Neural cell (in vitro differentiated cells): Measurements from ENCODE around the gene DLGAP4. TPM values are rescaled to one million over a fixed set of nuclear protein-coding genes. Genes with fewer than 3 reads are reported as not detected.

Experiments
- H2AFZ ChIP-seq: fragments of 200-600, 300-800 bp; sonication (generic), shearing (Covaris generic); 2 replicates; pipeline ENCODE4 v1.6.0; 2014; ENCODE audit warnings: low read depth, mild to moderate bottlenecking, antibody characterized with exemption, low read length, moderate library complexity
- H3F3A ChIP-seq: fragments of 200-600 bp; shearing (Covaris generic); 2 replicates; pipeline ENCODE4 v1.6.1; 2016; ENCODE audit warnings: mild to moderate bottlenecking, moderate library complexity, mixed read lengths, antibody characterized with exemption, low read length; ENCODE audit not compliant: insufficient read depth, poor library complexity, severe bottlenecking
- H3K27ac ChIP-seq: fragments of 200-600, 300-800 bp; sonication (generic), shearing (Covaris generic); 2 replicates; pipeline ENCODE4 v1.5.1; 2014; ENCODE audit warnings: mild to moderate bottlenecking, low read length, moderate library complexity
- H3K27me3 ChIP-seq: fragments of 300-800, 200-600 bp; sonication (generic), shearing (Covaris generic); 2 replicates; pipeline ENCODE4 v1.6.0; 2014; ENCODE audit warnings: mild to moderate bottlenecking, low read depth, low read length, moderate library complexity; ENCODE audit not compliant: insufficient read depth
- H3K36me3 ChIP-seq: fragments of 300-800, 200-600 bp; sonication (generic), shearing (Covaris generic); 2 replicates; pipeline ENCODE4 v1.5.1; 2014; ENCODE audit warnings: mild to moderate bottlenecking, antibody characterized with exemption, low read length, moderate library complexity; ENCODE audit not compliant: insufficient read depth
- H3K4me2 ChIP-seq: fragments of 300-800, 200-600 bp; sonication (generic), shearing (Covaris generic); 2 replicates; pipeline ENCODE4 v1.6.0; 2014; ENCODE audit warnings: mild to moderate bottlenecking, low read length
- H3K4me3 ChIP-seq: fragments of 300-800, 200-600 bp; sonication (generic), shearing (Covaris generic); 2 replicates; pipeline ENCODE4 v1.5.1; 2014; ENCODE audit warnings: mild to moderate bottlenecking, low read length, moderate library complexity
- H3K79me2 ChIP-seq: fragments of 200-600 bp; shearing (Covaris generic); replicated peaks from 2 replicates; pipeline ENCODE4 v1.6.0; 2014; ENCODE audit warnings: mild to moderate bottlenecking, low read length, moderate library complexity; ENCODE audit not compliant: insufficient read depth
- H3K9ac ChIP-seq: fragments of 300-800, 200-600 bp; sonication (generic), shearing (Covaris generic); 2 replicates; pipeline ENCODE4 v1.6.1; 2016; ENCODE audit warnings: mild to moderate bottlenecking, low read length, mixed read lengths
- H3K9me2 ChIP-seq: fragments of 200-600 bp; shearing (Covaris generic); 2 replicates; pipeline ENCODE4 v1.6.1; 2016; ENCODE audit warnings: mild to moderate bottlenecking, low read length, mixed read lengths; ENCODE audit not compliant: insufficient read depth
- H3K9me3 ChIP-seq: fragments of 200-600, 300-800 bp; sonication (generic), shearing (Covaris generic); 2 replicates; pipeline ENCODE4 v1.6.1; 2016; ENCODE audit warnings: mild to moderate bottlenecking, mixed run types, low read length, moderate library complexity, mixed read lengths
- H4K20me1 ChIP-seq: fragments of 200-600 bp; shearing (Covaris generic); 2 replicates; pipeline ENCODE4 v1.6.1; 2016; ENCODE audit warnings: mild to moderate bottlenecking, mixed run types; ENCODE audit not compliant: insufficient read depth
- CTCF ChIP-seq: fragments of 450-650 bp; IDR thresholded peaks from 2 replicates; pipeline ENCODE4 v1.5.1; 2014; ENCODE audit warnings: antibody characterized with exemption, mild to moderate bottlenecking, moderate library complexity; ENCODE audit not compliant: poor library complexity, severe bottlenecking
- EP300 ChIP-seq: fragments of 450-650 bp; conservative IDR thresholded peaks from 2 replicates; pipeline ENCODE4 v1.6.1; 2014; ENCODE audit warnings: antibody characterized with exemption, mild to moderate bottlenecking, moderate library complexity; ENCODE audit not compliant: poor library complexity, severe bottlenecking
- EZH2 ChIP-seq: fragments of 200-600, 300-800 bp; shearing (Covaris generic), sonication (generic); IDR thresholded peaks from 2 replicates; pipeline ENCODE4 v1.6.1; 2014; ENCODE audit warnings: antibody characterized with exemption, low read length, borderline replicate concordance, mild to moderate bottlenecking; ENCODE audit not compliant: insufficient read depth, poor library complexity, severe bottlenecking
- MXI1 ChIP-seq: fragments of 450-650 bp; conservative IDR thresholded peaks from 2 replicates; pipeline ENCODE4 v1.6.1; 2014; ENCODE audit warnings: antibody characterized with exemption, mild to moderate bottlenecking; ENCODE audit not compliant: poor library complexity, severe bottlenecking
- POLR2AphosphoS5 ChIP-seq: IDR thresholded peaks from 2 replicates; pipeline ENCODE4 v1.6.1; 2012
- RAD21 ChIP-seq: fragments of 450-650 bp; conservative IDR thresholded peaks from 2 replicates; pipeline ENCODE4 v1.6.1; 2014; ENCODE audit warnings: antibody characterized with exemption, mild to moderate bottlenecking, moderate library complexity
- REST ChIP-seq: IDR thresholded peaks from 2 replicates; pipeline ENCODE4 v1.6.1; 2012; ENCODE audit warnings: borderline replicate concordance
- SMC3 ChIP-seq: fragments of 450-650 bp; conservative IDR thresholded peaks from 2 replicates; pipeline ENCODE4 v1.6.1; 2014; ENCODE audit warnings: antibody characterized with exemption, mild to moderate bottlenecking, moderate library complexity; ENCODE audit not compliant: poor library complexity
- TAF1 ChIP-seq: IDR thresholded peaks from 2 replicates; pipeline ENCODE4 v1.6.1; 2012; ENCODE audit warnings: low read depth
- polyA plus RNA-seq: library from polyadenylated mRNA; depleted of rRNA; stranded (reverse); fragments of >200 nt; gene quantifications from 2 replicates; pipeline ENCODE4 v1.2.3, GENCODE V29; 2014

DLGAP4 gene
- polyA plus RNA-seq, 1 donor from 2014 or later, result 31.2 TPM

GRCh38 chr20:36346256-36346655, 40.1 kb downstream of the DLGAP4 start:
- Histone ChIP-seq H3K4me3 (no peak overlapping the region), H3K27me3 (no peaks in the 10 kb centered on the region), H4K20me1 (no peaks in the 10 kb centered on the region), H2AFZ (no peak overlapping the region), H3K36me3 (no peaks in the 10 kb centered on the region), H3K9ac (no peak overlapping the region), H3K9me3 (no peaks in the 10 kb centered on the region), H3F3A (no peaks in the 10 kb centered on the region), H3K27ac (no peak overlapping the region), H3K79me2 (no peaks in the 10 kb centered on the region), H3K9me2 (no peaks in the 10 kb centered on the region), H3K4me2 (no peak overlapping the region)
- TF ChIP-seq POLR2AphosphoS5 (no peak), CTCF (no peak), TAF1 (no peak), EZH2 (no peak), MXI1 (no peak), SMC3 (no peak), EP300 (no peak)

- H3K79me2 ChIP-seq, result no peaks in the 10 kb centered on the region
- H3K27me3 ChIP-seq, result no peaks in the 10 kb centered on the region
- TF ChIP-seq EP300 (no peak), SMC3 (no peak), TAF1 (no peak)
- no peak overlapping the region for H3K4me3 ChIP-seq
- H3K9ac ChIP-seq, result no peak overlapping the region
- H3K27ac ChIP-seq, result no peak overlapping the region
- H3K36me3 ChIP-seq, result no peaks in the 10 kb centered on the region
- H4K20me1 ChIP-seq, result no peaks in the 10 kb centered on the region
- H3F3A ChIP-seq, result no peaks in the 10 kb centered on the region
- no peaks in the 10 kb centered on the region for H3K9me3 ChIP-seq
- H2AFZ ChIP-seq, result no peak overlapping the region
- H3K4me2 ChIP-seq, result no peak overlapping the region
- H3K9me2 ChIP-seq, result no peaks in the 10 kb centered on the region
These were observed 43.4 kb downstream of the DLGAP4 start for GRCh38 chr20:36349384-36350170.

- Histone ChIP-seq H3K9me2 (no peaks in the 10 kb centered on the region), H3F3A (no peaks in the 10 kb centered on the region), H2AFZ (no peak overlapping the region), H3K9me3 (no peaks in the 10 kb centered on the region), H3K9ac (no peak overlapping the region), H3K4me2 (no peak overlapping the region), H3K79me2 (no peaks in the 10 kb centered on the region), H3K27me3 (no peaks in the 10 kb centered on the region), H3K36me3 (no peaks in the 10 kb centered on the region), H3K4me3 (no peak overlapping the region), H4K20me1 (no peaks in the 10 kb centered on the region), H3K27ac (no peak overlapping the region)
- TF ChIP-seq RAD21 (no peak), REST (no peak), TAF1 (no peak), CTCF (no peak), EP300 (no peak), SMC3 (no peak), POLR2AphosphoS5 (no peak), EZH2 (no peak), MXI1 (no peak)
These were observed 44.3 kb downstream of the DLGAP4 start for GRCh38 chr20:36350439-36350838.
